SH-SY5Y (cell line): ENCODE results near the gene SLPI.

Experiments used
- GATA2 ChIP-seq: IDR thresholded peaks from 2 replicates; pipeline ENCODE4 v1.6.1; 2011; ENCODE audit warnings: mild to moderate bottlenecking, low read depth, low read length
- GATA3 ChIP-seq: IDR thresholded peaks from 2 replicates; pipeline ENCODE4 v1.6.1; 2011; ENCODE audit warnings: low read depth, mild to moderate bottlenecking, low read length, moderate library complexity

SLPI gene

DNA sequence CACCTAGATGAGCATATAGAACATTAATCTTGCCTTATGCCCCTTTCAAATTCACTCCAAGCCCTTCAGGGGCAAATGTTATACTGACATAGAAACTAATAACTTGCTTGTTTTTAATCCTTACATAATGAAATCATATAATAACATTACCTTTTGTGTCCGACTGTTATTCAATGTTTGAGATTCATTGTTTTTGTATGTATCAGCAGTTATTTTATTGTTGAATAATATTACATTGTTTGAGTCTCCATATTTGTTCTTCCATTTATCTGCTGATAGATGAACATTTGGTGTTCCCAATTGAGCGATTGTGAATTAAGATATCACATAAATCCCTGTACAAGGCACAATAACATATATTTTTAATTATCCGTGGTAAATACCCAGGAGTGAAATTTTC, 41.5 kb downstream of the SLPI start:
- TF ChIP-seq GATA3 (no peak), GATA2 (no peak)

DNA sequence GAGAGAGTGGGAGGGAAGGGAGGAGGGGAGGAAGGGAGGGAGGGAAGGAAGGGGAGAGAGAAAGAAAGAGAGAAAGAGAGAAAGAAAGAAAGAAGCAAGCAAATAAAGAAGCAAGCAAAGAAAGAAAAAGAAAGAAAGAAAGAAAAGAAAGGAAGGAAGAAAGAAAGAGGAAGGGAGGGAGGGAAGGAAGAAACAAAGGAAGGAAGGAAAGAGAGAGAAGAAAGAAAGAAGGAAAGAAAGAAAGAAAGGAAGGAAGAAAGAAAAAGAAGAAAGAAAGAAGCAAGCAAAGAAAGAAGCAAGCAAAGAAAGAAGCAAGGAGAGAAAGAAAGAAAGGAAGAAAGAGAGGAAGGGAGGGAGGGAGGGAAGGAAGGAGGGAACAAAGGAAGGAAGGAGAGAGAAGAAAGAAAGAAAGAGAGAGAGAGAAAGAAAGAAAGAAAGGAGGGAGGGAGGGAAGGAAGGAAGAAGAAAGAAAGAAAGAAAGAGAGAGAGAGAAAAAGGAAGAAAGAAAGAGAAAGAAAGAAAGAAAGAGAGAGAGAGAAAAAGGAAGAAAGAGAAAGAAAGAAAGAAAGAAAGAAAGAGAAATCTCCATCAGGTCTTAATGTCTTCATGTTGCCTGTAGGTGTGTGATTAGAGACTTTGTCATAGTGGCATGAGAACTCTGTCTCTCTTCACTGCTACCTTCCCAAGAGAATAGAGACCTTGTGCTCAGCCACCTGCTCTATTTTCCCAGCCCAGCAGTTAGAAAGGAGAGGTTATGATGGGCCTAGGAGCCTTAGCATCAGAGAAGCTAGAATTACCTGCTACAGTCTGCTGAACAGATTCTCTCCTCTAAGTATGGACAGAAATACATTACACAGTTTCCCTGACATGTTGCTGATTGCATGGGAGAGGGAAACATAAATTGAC, 42.5 kb downstream of the SLPI start:
- TF ChIP-seq GATA2 (no peak), GATA3 (no peak)

DNA sequence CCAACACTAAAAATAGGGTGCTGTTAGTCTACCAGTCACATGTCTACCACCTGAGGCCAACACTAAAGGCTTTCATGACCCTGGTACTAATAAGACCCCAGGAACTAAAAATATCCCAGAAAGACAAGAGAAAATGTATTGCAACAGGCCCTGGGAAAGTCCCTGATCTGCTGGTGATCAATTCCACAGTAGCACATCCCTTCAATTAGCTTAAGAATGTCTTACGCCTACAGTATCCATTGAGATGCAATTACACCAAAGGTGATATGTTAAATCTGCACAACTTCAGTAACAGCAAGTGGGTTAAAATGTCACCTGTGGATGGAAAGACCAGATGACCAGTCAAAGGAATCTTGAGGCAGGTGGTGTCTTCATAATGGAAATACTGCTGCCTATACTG, 44.4 kb downstream of the SLPI start:
- TF ChIP-seq GATA3 (no peak), GATA2 (no peak)

DNA sequence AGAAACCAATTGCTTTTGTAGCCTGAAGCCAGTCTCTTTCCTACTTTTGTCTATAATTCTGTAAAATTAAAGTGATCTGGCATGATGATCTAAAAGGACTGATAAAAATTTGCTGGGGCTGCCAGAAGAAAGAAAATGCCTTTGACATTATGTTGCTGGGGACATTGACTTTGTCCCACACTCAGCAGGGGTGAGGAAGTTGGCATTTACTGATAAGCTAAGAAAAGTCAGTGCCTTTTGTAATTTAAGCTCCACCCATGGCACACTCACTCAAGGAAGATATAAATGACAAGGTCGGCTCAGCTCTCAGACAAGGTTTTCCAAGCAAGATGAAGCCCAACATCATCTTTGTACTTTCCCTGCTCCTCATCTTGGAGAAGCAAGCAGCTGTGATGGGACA, 47.6 kb downstream of the SLPI start, which contains the start of gene SEMG1:
Gene SEMG1, plus strand, starts transcription at position 309 of the 400 bp plus-strand sequence. Its CDS starts 21 bp downstream, at position 330.
- TF ChIP-seq GATA3 (no peak), GATA2 (no peak)
